ENCODE measurements around the gene COG4. TPM values are rescaled to one million over a fixed set of nuclear protein-coding genes. Genes with fewer than 3 reads are reported as not detected.

Gene COG4
- total RNA-seq, result 60.8 and 77.3 TPM in 2 replicates

DNA sequence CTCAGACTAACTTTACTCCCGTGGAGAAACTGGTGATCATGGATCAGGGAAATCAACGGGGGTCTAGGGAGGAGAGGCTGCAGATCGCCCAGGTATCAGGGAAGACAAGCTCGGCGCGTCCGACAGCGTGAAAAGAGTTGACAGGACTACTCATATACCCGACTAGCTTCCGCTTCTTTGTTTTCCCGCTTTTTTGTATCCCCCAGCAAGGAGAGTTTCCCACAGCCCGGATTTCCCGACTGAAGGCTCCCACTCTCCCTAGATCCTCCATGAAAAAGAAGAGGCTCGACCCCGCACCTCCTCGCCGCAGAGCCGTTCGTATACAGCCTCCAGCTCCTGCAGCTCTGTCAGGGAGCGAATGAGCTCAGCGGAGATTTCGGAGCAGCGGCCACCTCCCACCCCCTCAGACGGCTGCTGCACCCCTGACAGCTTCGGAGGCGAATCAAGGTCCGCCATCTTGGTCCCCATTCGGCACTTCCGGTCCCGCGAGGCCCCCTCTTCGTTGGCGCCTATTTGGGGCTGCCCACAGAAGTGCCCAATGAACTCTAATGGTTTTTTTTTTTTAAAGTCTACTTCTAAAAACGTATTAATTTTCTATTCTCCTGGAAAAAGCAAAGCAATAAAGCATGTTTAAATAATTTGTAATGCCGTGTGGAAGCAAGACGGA, at the start of gene COG4:
Gene COG4, minus strand, starts transcription at position 479 of the 667 bp plus-strand sequence. Its CDS starts 11 bp downstream, at position 468.

GRCh38 chr16:70523743-70524398, 517 bp upstream of the COG4 start, which contains the start of gene SF3B3:
Gene SF3B3, plus strand, starts transcription at chr16:70523816. Its CDS starts 2,841 bp downstream, at chr16:70526657.

DNA sequence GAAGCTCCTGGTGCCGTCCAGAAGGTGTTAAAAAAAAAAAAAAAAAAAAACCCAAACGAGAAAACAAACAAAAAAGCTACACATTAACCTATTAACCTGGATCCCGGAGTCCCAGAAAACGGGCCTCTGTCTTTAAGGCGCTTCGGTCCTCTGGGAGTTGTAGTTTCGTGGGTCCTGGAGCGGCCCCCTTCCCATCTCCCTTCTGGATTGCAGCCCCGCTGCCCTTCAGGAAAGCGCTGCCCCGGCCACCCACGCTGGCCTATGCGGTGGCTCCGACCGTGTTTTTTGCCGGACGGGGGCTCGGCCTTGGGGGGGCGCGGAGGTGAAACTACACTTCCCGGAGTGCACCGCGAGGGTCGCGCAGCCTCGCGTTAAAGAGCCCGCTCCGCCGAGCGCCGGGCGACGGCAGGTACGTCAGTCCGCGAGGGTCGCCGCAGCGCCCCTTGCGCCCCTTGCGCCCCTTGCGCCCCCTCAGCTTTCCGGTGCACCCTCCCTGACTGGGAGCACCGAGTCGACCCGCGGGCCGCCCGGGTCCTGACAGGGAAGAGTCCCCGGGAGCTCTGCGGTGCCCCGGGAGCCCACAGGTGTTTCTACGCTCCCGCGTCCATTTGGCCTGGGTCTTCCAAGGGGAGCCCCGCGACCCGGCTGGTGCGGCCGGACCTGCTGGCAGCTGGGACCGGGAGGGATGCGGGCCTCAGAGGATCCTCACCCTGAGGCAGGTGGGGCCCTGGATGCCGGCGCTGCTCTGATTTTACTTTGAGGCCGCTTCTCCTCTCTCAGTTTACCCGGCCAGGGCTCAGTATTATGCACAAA, 68.9 kb downstream of the COG4 start, which contains the start of gene FCSK:
Gene FCSK, plus strand, starts transcription at position 374 of the 813 bp plus-strand sequence. CDS start 8,596 bp downstream, outside the sequence.

DNA sequence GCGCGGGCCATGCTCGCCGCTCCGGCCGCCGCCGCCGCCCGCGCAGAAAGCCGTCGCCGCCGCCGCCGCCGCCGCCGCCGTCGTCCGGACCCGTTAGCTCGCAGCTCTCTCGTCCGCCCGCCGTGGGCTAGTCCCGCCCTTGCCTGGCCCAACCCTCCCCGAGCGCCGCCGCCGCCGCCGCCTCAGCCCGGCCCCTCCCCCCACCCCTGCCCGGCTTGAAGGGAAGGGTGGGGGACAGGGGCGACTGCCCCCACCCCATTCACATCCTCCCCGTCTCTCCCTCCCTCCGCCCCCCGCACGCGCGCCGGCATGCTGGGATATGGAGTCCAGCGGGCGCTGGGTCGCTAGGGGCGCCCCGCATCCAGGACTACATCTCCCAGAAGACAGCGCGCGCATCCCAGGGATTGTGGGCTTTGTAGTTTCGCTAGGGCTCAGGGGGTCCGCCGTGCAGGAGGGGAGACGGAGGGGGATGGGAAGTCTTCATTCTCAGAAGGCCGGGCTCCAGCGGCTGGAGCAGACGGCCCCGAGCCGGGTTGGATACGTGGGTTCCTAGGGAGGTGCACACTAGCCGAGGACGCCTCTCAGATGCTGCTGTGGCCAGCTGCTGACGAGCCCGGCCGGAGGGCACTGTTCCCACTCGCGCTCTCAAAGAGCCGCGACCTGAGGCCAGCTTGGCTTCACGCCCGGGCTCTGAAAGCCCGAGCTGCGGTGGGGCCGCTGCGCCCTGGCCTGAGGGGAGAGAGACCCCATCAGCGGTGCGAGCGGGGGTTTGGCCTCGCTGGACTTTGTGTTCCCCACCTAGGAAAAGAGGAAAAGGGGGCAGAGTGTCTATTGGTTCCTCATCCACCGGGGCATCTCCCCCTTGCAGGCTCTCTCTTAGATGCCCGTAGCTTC, 84.1 kb downstream of the COG4 start, which contains the start of gene ST3GAL2:
Gene ST3GAL2, minus strand, starts transcription at position 132 of the 894 bp plus-strand sequence. CDS start 40,570 bp downstream, outside the sequence.

Other genes with a start within 250 kb of the COG4 start
- 154 and 166 TPM in 2 replicates for gene AARS1, start 234.0 kb downstream of the COG4 start, total RNA-seq
- gene DDX19B, start 224.4 kb downstream of the COG4 start, total RNA-seq, result 35.0 and 38.4 TPM in 2 replicates
- 34.5 and 35.2 TPM in 2 replicates for gene DDX19A, start 176.7 kb downstream of the COG4 start, total RNA-seq
- 14.5 and 18.0 TPM in 2 replicates for gene ST3GAL2, start 84.5 kb downstream of the COG4 start, total RNA-seq
- 5.5 and 6.7 TPM in 2 replicates for gene FCSK, start 69.0 kb downstream of the COG4 start, total RNA-seq
- gene SF3B3, start 262 bp upstream of the COG4 start, total RNA-seq, result 130 and 144 TPM in 2 replicates
- gene IL34, start 123.0 kb upstream of the COG4 start, total RNA-seq, result 0.84 and 1.9 TPM in 2 replicates
- gene MTSS2, start 162.5 kb upstream of the COG4 start, total RNA-seq, result 75.5 and 76.1 TPM in 2 replicates